Measurements from ENCODE around the gene PDE3B.

The PDE3B gene

GRCh38 chr11:14636119-14636518 is 7.5 kb upstream of the PDE3B start:
- TF ChIP-seq TCF4 (CRISPR knock-in tag; IDR thresholded peaks at IDR 0.05; ENCODE audit: borderline replicate concordance) (no peak), ZNF565 (CRISPR knock-in tag; conservative IDR thresholded peaks at IDR 0.05; ENCODE audit: low read depth) (no peak)

DNA sequence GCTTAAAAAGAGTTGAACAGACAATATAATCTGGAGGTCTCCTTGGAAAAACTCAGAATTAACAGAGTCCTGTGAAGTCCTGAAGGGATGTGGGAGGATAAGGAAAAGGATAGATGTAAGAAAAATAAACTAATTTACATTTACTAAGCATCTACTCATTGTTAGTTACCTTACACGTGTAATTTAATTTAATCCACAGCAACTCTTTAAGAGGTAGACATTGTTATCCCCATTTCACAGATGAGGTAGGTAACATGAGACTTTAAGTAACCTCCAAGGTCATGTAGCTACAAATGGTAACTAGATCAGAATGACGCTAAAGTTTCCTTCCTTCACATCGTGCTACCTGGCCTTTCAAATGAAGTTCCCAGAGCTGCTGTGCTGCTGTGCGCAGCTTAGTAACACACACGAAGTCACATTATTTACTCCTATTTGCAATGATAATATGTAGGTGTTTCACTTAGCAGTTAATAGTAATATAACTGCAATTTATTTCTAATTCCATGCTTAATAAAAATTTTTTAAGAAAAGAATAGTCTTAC is 5.7 kb upstream of the PDE3B start:
- TF ChIP-seq SNAI2 (CRISPR knock-in tag; IDR thresholded peaks at IDR 0.05) (no peak), PPARA (CRISPR knock-in tag; IDR thresholded peaks at IDR 0.05; ENCODE audit: borderline replicate concordance) (no peak), ZFP3 (CRISPR knock-in tag; IDR thresholded peaks at IDR 0.05) (no peak), BACH2 (CRISPR knock-in tag; IDR thresholded peaks at IDR 0.05; ENCODE audit: borderline replicate concordance) (no peak), OSR1 (CRISPR knock-in tag; IDR thresholded peaks at IDR 0.05) (no peak), GLIS3 (CRISPR knock-in tag; IDR thresholded peaks at IDR 0.05) (no peak)
- ATAC-seq = no peak

More at GRCh38 chr11:14636119-14636518, 7.5 kb upstream of the PDE3B start:
- ATAC-seq = no peak

DNA sequence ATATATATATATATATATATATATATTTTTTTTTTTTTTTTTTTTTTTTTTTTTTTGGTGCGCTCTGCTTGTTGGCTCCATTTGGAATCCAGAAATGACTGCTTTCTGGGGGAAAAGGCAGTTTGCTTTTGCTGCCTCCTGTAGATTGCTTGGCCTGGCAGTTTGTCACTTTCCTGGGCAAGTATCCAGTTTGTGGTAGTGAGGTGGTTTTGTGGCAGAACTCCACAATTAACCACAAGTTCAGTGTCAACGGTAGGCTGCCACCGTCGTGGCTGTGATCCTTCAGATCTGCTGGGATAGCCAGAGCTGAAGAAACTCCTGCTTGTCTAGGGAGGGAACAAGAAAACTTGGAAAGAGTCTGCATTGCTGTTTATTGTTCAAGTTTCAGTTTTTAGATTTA is 5.0 kb upstream of the PDE3B start:
- TF ChIP-seq RARB (CRISPR knock-in tag; IDR thresholded peaks at IDR 0.05) = no peak
- TF ChIP-seq BACH2 (CRISPR knock-in tag; IDR thresholded peaks at IDR 0.05; ENCODE audit: borderline replicate concordance) = no peak
- no peak for TF ChIP-seq ARNTL (CRISPR knock-in tag; IDR thresholded peaks at IDR 0.05; ENCODE audit: borderline replicate concordance, low read depth)
- no peak for TF ChIP-seq PATZ1 (CRISPR knock-in tag; IDR thresholded peaks at IDR 0.05; ENCODE audit: borderline replicate concordance)
- TF ChIP-seq, protein P1, sequence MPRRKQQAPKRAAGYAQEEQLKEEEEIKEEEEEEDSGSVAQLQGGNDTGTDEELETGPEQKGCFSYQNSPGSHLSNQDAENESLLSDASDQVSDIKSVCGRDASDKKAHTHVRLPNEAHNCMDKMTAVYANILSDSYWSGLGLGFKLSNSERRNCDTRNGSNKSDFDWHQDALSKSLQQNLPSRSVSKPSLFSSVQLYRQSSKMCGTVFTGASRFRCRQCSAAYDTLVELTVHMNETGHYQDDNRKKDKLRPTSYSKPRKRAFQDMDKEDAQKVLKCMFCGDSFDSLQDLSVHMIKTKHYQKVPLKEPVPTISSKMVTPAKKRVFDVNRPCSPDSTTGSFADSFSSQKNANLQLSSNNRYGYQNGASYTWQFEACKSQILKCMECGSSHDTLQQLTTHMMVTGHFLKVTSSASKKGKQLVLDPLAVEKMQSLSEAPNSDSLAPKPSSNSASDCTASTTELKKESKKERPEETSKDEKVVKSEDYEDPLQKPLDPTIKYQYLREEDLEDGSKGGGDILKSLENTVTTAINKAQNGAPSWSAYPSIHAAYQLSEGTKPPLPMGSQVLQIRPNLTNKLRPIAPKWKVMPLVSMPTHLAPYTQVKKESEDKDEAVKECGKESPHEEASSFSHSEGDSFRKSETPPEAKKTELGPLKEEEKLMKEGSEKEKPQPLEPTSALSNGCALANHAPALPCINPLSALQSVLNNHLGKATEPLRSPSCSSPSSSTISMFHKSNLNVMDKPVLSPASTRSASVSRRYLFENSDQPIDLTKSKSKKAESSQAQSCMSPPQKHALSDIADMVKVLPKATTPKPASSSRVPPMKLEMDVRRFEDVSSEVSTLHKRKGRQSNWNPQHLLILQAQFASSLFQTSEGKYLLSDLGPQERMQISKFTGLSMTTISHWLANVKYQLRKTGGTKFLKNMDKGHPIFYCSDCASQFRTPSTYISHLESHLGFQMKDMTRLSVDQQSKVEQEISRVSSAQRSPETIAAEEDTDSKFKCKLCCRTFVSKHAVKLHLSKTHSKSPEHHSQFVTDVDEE (CRISPR knock-in tag; IDR thresholded peaks at IDR 0.05) = no peak
- TF ChIP-seq ZNF8 (CRISPR knock-in tag; IDR thresholded peaks at IDR 0.05) = no peak
- no peak for TF ChIP-seq SNAI2 (CRISPR knock-in tag; IDR thresholded peaks at IDR 0.05)
- TF ChIP-seq ZNF70 (CRISPR knock-in tag; IDR thresholded peaks at IDR 0.05) = no peak
- no peak for TF ChIP-seq ESRRG (CRISPR knock-in tag; IDR thresholded peaks at IDR 0.05)
- TF ChIP-seq ZC3H10 (CRISPR knock-in tag; IDR thresholded peaks at IDR 0.05) = no peak
- TF ChIP-seq ZFP3 (CRISPR knock-in tag; IDR thresholded peaks at IDR 0.05) = no peak
- no peak for TF ChIP-seq CSDC2 (CRISPR knock-in tag; IDR thresholded peaks at IDR 0.05)
- TF ChIP-seq CREB5 (CRISPR knock-in tag; IDR thresholded peaks at IDR 0.05; ENCODE audit: low read depth) = no peak
- TF ChIP-seq OSR1 (CRISPR knock-in tag; IDR thresholded peaks at IDR 0.05) = no peak
- TF ChIP-seq, protein P2, sequence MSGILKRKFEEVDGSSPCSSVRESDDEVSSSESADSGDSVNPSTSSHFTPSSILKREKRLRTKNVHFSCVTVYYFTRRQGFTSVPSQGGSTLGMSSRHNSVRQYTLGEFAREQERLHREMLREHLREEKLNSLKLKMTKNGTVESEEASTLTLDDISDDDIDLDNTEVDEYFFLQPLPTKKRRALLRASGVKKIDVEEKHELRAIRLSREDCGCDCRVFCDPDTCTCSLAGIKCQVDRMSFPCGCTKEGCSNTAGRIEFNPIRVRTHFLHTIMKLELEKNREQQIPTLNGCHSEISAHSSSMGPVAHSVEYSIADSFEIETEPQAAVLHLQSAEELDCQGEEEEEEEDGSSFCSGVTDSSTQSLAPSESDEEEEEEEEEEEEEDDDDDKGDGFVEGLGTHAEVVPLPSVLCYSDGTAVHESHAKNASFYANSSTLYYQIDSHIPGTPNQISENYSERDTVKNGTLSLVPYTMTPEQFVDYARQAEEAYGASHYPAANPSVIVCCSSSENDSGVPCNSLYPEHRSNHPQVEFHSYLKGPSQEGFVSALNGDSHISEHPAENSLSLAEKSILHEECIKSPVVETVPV (CRISPR knock-in tag; IDR thresholded peaks at IDR 0.05) = no peak
- no peak for TF ChIP-seq TCF4 (CRISPR knock-in tag; IDR thresholded peaks at IDR 0.05; ENCODE audit: borderline replicate concordance)
- ATAC-seq = no peak

- no peak for ATAC-seq
- TF ChIP-seq, protein P2 (CRISPR knock-in tag; IDR thresholded peaks at IDR 0.05) = no peak
- TF ChIP-seq ZFP30 (CRISPR knock-in tag; IDR thresholded peaks at IDR 0.05) (no peak), PPARA (CRISPR knock-in tag; IDR thresholded peaks at IDR 0.05; ENCODE audit: borderline replicate concordance) (no peak), POU6F1 (CRISPR knock-in tag; IDR thresholded peaks at IDR 0.05; ENCODE audit: borderline replicate concordance, low read depth) (no peak), PATZ1 (CRISPR knock-in tag; IDR thresholded peaks at IDR 0.05; ENCODE audit: borderline replicate concordance) (no peak), ZNF70 (CRISPR knock-in tag; IDR thresholded peaks at IDR 0.05) (no peak)
These were observed 1.8 kb upstream of the PDE3B start for GRCh38 chr11:14641801-14642200.

All from SK-N-SH treated with all-trans-retinoic acid at 6 μM for 48 hours (cell line).